Measurements from ENCODE around the gene TFIP11.

TFIP11 gene

GRCh38 chr22:26445577-26446275 lies 66.5 kb downstream of the TFIP11 start:
- no peak for DNase-seq

GRCh38 chr22:26444777-26445176 lies 67.5 kb downstream of the TFIP11 start:
- DNase-seq = peak; percentile 8

GRCh38 chr22:26443901-26444690 lies 68.2 kb downstream of the TFIP11 start:
- no peak for DNase-seq

- no peak for DNase-seq
Measured at GRCh38 chr22:26442086-26442756, 70.1 kb downstream of the TFIP11 start.

All from NCI-H510A (cell line).